ENCODE measurements around the gene ZNF592.
"Not testable (repeated sequence)": the region's sequence is repeated elsewhere in the genome, so short reads cannot be mapped to it uniquely, and the experiment has no call there.

ZNF592 gene

GRCh38 chr15:84750583-84751092 lies 2.2 kb downstream of the ZNF592 start:
- Histone ChIP-seq H3K9ac (ENCODE audit: low read length) (no peak overlapping the region), H3K27me3 (ENCODE audit: control insufficient read depth, insufficient read depth, low read length) (no peaks in the 10 kb centered on the region), H3K4me1 (ENCODE audit: control insufficient read depth, insufficient read depth, low read length) (no peaks in the 10 kb centered on the region), H3K36me3 (ENCODE audit: control insufficient read depth, insufficient read depth, low read length) (no peaks in the 10 kb centered on the region), H3K4me3 (ENCODE audit: low read length) (peak overlapping the region; percentile 32), H3K27ac (ENCODE audit: low read depth, low read length) (no peak overlapping the region)

- not testable (repeated sequence) for H3K27me3 ChIP-seq (ENCODE audit: control insufficient read depth, insufficient read depth, low read length); H3K4me3 ChIP-seq (ENCODE audit: low read length); H3K36me3 ChIP-seq (ENCODE audit: control insufficient read depth, insufficient read depth, low read length); H3K4me1 ChIP-seq (ENCODE audit: control insufficient read depth, insufficient read depth, low read length); H3K27ac ChIP-seq (ENCODE audit: low read depth, low read length); H3K9ac ChIP-seq (ENCODE audit: low read length)
Measured at GRCh38 chr15:84751721-84752120, 3.3 kb downstream of the ZNF592 start.

DNA sequence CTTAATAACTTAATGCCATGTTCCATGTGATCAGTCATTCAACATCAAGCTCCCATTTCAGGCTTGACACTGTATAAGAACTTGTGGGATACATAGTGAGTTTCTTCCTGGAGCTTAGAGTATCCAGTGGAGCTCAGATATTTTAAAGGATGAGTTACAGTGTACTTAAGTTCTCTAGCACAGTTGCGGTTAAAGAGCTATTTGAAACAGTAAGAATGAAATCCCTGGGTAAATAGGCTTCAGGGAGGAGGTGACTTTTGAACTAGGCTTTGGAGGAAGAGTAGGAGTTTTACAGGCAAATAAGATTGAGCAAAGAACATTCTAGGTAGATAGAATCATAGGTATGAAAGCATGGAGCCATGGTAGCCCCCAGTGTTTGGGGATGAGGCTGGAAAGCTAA lies 3.8 kb downstream of the ZNF592 start:
- no peak overlapping the region for H3K27ac ChIP-seq (ENCODE audit: low read depth, low read length)
- no peak overlapping the region for H3K9ac ChIP-seq (ENCODE audit: low read length)
- H3K27me3 ChIP-seq (ENCODE audit: control insufficient read depth, insufficient read depth, low read length) = no peaks in the 10 kb centered on the region
- peak overlapping the region; percentile 25 for H3K4me3 ChIP-seq (ENCODE audit: low read length)
- no peaks in the 10 kb centered on the region for H3K36me3 ChIP-seq (ENCODE audit: control insufficient read depth, insufficient read depth, low read length)
- no peaks in the 10 kb centered on the region for H3K4me1 ChIP-seq (ENCODE audit: control insufficient read depth, insufficient read depth, low read length)

DNA sequence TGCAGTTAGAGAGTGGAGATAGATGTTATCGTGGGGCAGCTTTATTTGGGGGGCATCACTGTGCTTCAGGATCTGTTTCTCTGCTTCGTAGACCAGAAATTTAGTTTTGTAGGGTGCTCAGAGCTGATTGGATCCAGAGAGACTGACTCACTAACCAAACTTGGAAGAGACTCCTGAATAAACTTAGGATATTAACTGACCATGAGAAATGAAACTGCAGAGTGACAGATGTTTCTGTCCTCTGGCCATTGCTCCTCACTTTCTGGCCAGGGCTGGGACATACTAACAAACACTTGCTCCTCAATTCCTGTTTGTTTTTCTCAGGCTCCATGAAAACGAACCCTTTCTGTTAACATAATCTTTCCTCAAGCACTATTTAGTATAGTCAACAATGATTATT lies 4.3 kb downstream of the ZNF592 start:
- Histone ChIP-seq H3K36me3 (ENCODE audit: control insufficient read depth, insufficient read depth, low read length) (no peaks in the 10 kb centered on the region), H3K27ac (ENCODE audit: low read depth, low read length) (no peak overlapping the region), H3K27me3 (ENCODE audit: control insufficient read depth, insufficient read depth, low read length) (no peaks in the 10 kb centered on the region), H3K4me3 (ENCODE audit: low read length) (peak overlapping the region; percentile 25), H3K4me1 (ENCODE audit: control insufficient read depth, insufficient read depth, low read length) (no peaks in the 10 kb centered on the region), H3K9ac (ENCODE audit: low read length) (no peak overlapping the region)

DNA sequence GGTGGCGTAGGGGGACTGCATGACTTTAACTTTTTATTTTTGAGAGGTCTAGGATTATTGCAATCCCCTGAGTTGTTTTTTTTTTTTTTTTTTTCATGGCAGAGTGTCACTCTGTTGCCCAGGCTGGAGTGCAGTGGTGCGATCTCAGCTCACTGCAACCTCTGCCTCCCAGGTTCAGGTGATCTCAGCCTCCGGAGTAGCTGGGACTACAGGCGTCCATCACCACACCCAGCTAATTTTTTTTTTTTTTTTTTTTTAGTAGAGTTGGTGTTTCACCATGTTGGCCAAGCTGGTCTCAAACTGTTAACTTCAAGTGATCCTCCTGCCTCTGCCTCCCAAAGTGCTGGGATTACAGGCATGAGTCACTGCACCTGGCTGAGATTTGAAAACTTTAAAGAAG lies 6.5 kb downstream of the ZNF592 start:
- not testable (repeated sequence) for H3K4me3 ChIP-seq (ENCODE audit: low read length); H3K27ac ChIP-seq (ENCODE audit: low read depth, low read length); H3K36me3 ChIP-seq (ENCODE audit: control insufficient read depth, insufficient read depth, low read length); H3K27me3 ChIP-seq (ENCODE audit: control insufficient read depth, insufficient read depth, low read length); H3K9ac ChIP-seq (ENCODE audit: low read length); H3K4me1 ChIP-seq (ENCODE audit: control insufficient read depth, insufficient read depth, low read length)

GRCh38 chr15:84755736-84756527 lies 7.5 kb downstream of the ZNF592 start:
- H3K4me3 ChIP-seq (ENCODE audit: low read length) = no peak overlapping the region
- no peaks in the 10 kb centered on the region for H3K36me3 ChIP-seq (ENCODE audit: control insufficient read depth, insufficient read depth, low read length)
- no peak overlapping the region for H3K27ac ChIP-seq (ENCODE audit: low read depth, low read length)
- no peak overlapping the region for H3K9ac ChIP-seq (ENCODE audit: low read length)
- no peaks in the 10 kb centered on the region for H3K4me1 ChIP-seq (ENCODE audit: control insufficient read depth, insufficient read depth, low read length)
- no peaks in the 10 kb centered on the region for H3K27me3 ChIP-seq (ENCODE audit: control insufficient read depth, insufficient read depth, low read length)

DNA sequence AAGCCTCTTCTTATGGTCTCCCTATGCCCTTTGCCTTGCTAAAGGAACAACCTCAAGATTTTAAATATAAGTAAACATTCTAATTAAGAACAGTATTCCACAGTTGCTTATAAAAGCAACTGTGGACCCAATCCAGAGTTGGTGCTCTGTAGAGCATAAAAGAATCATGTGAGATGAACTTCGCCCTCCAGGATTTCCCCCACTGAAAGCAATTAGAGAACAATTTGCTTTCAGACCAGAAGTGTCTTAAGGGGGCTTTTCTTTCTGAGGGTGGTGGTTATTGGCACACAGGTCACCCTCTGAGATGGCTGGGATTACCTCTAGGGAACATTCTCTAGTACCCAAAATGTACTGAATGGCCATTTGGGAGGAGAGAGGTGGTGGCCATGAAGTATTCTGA lies 10.6 kb downstream of the ZNF592 start:
- H3K36me3 ChIP-seq (ENCODE audit: control insufficient read depth, insufficient read depth, low read length) = no peaks in the 10 kb centered on the region
- no peaks in the 10 kb centered on the region for H3K4me1 ChIP-seq (ENCODE audit: control insufficient read depth, insufficient read depth, low read length)
- no peak overlapping the region for H3K9ac ChIP-seq (ENCODE audit: low read length)
- no peaks in the 10 kb centered on the region for H3K27me3 ChIP-seq (ENCODE audit: control insufficient read depth, insufficient read depth, low read length)
- H3K4me3 ChIP-seq (ENCODE audit: low read length) = no peak overlapping the region
- no peak overlapping the region for H3K27ac ChIP-seq (ENCODE audit: low read depth, low read length)

- H3K27me3 ChIP-seq (ENCODE audit: control insufficient read depth, insufficient read depth, low read length) = no peaks in the 10 kb centered on the region
- no peak overlapping the region for H3K27ac ChIP-seq (ENCODE audit: low read depth, low read length)
- H3K36me3 ChIP-seq (ENCODE audit: control insufficient read depth, insufficient read depth, low read length) = no peaks in the 10 kb centered on the region
- no peak overlapping the region for H3K4me3 ChIP-seq (ENCODE audit: low read length)
- no peak overlapping the region for H3K9ac ChIP-seq (ENCODE audit: low read length)
- no peaks in the 10 kb centered on the region for H3K4me1 ChIP-seq (ENCODE audit: control insufficient read depth, insufficient read depth, low read length)
Measured at GRCh38 chr15:84760219-84760618, 11.8 kb downstream of the ZNF592 start.

GRCh38 chr15:84761607-84762131 lies 13.3 kb downstream of the ZNF592 start:
- no peaks in the 10 kb centered on the region for H3K4me1 ChIP-seq (ENCODE audit: control insufficient read depth, insufficient read depth, low read length)
- no peaks in the 10 kb centered on the region for H3K27me3 ChIP-seq (ENCODE audit: control insufficient read depth, insufficient read depth, low read length)
- peaks cover 4% of the 10 kb centered on the region for H3K36me3 ChIP-seq (ENCODE audit: control insufficient read depth, insufficient read depth, low read length)
- H3K4me3 ChIP-seq (ENCODE audit: low read length) = no peak overlapping the region
- no peak overlapping the region for H3K27ac ChIP-seq (ENCODE audit: low read depth, low read length)
- H3K9ac ChIP-seq (ENCODE audit: low read length) = no peak overlapping the region

DNA sequence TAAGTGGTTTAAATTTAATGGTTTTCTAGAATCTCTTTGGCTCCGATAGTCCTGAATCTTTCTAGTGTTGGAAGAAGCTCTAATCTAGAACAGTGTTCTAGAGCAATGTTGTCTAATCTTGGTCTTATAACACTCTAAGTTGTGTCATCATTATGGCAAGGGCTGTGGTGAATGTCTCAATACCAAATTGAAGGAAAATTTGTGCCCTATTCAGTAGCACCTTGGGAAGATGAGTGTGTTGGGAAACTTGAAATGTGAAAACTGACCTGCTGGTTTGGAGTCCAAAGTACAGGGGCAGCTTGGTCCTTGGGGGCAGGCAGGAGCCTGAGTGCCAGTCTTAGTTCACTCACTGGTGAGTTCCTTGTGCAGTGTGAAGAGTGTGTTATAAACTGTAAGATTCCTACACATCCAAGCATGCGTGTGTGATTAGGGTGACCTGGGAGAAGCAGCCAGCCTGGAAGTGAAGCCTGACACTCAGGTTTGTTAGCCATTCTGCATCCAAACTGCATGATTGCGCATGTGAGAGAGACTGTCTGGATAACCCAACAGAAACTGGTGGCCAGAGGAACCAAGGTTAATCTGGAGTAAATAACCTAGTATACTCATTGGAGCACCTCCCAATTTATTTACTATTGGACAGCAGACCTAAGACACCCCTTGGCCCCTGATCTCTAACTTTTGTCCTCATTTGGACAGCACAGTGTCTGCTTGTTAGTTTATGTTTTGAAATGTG lies 14.6 kb downstream of the ZNF592 start:
- Histone ChIP-seq H3K27me3 (ENCODE audit: control insufficient read depth, insufficient read depth, low read length) (no peaks in the 10 kb centered on the region), H3K27ac (ENCODE audit: low read depth, low read length) (no peak overlapping the region), H3K4me3 (ENCODE audit: low read length) (no peak overlapping the region), H3K36me3 (ENCODE audit: control insufficient read depth, insufficient read depth, low read length) (peaks cover 4% of the 10 kb centered on the region), H3K9ac (ENCODE audit: low read length) (no peak overlapping the region), H3K4me1 (ENCODE audit: control insufficient read depth, insufficient read depth, low read length) (no peaks in the 10 kb centered on the region)

DNA sequence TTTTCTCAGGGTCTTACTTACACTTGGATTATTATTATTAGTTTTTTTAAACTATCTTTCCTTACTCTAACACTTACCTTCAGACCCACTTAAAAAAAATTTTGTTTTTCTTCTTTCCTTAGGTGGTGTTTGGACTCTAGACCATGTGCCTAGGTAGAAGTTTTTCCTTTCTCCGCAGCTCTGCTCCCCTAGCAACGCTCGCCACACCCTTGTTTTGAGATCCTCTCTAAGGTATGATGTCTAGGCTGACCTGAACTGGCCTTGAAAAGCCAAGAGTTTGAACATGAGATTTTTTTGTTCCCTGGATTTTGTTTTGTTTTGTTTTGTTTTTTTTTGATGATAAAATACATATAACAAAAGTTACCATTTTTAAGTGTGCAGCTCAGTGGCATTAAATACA lies 16.2 kb downstream of the ZNF592 start:
- Histone ChIP-seq H3K27ac (ENCODE audit: low read depth, low read length) (no peak overlapping the region), H3K27me3 (ENCODE audit: control insufficient read depth, insufficient read depth, low read length) (no peaks in the 10 kb centered on the region), H3K4me1 (ENCODE audit: control insufficient read depth, insufficient read depth, low read length) (no peaks in the 10 kb centered on the region), H3K36me3 (ENCODE audit: control insufficient read depth, insufficient read depth, low read length) (peaks cover 4% of the 10 kb centered on the region), H3K9ac (ENCODE audit: low read length) (no peak overlapping the region), H3K4me3 (ENCODE audit: low read length) (no peak overlapping the region)

DNA sequence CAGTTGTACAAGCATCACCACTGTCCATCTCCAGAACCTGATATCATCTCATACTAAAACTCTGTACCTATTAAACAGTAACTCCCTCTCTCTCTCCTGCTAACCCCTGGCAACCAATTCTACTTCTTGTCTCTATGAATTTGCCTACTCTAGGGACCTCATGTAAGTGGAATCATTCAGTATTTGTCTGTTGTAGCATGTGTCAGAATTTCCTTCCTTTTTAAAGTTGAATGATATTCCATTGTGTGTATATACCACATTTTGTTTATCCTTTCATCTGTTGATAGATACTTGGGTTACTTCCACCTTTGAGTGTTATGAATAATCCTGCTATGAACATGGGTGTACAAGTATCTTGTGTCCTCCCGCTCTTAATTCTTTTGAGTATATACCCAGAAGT lies 16.6 kb downstream of the ZNF592 start:
- H3K4me1 ChIP-seq (ENCODE audit: control insufficient read depth, insufficient read depth, low read length) = no peaks in the 10 kb centered on the region
- no peak overlapping the region for H3K9ac ChIP-seq (ENCODE audit: low read length)
- H3K36me3 ChIP-seq (ENCODE audit: control insufficient read depth, insufficient read depth, low read length) = peaks cover 4% of the 10 kb centered on the region
- no peaks in the 10 kb centered on the region for H3K27me3 ChIP-seq (ENCODE audit: control insufficient read depth, insufficient read depth, low read length)
- H3K27ac ChIP-seq (ENCODE audit: low read depth, low read length) = no peak overlapping the region
- H3K4me3 ChIP-seq (ENCODE audit: low read length) = no peak overlapping the region
